Right kidney (tissue), 1 donor: Measurements from ENCODE around the gene CFAP107.
"Not testable (repeated sequence)": the region's sequence is repeated elsewhere in the genome, so short reads cannot be mapped to it uniquely, and the experiment has no call there.

ENCODE experiments used
- DNase-seq: peaks from one replicate; pipeline ENCODE4 v3.0.0-alpha.2; 2016

Gene CFAP107

GRCh38 chr1:12778907-12779306, 32.9 kb downstream of the CFAP107 start:
- no peak for DNase-seq

GRCh38 chr1:12781488-12781887, 35.5 kb downstream of the CFAP107 start:
- DNase-seq, result not testable (repeated sequence)

DNA sequence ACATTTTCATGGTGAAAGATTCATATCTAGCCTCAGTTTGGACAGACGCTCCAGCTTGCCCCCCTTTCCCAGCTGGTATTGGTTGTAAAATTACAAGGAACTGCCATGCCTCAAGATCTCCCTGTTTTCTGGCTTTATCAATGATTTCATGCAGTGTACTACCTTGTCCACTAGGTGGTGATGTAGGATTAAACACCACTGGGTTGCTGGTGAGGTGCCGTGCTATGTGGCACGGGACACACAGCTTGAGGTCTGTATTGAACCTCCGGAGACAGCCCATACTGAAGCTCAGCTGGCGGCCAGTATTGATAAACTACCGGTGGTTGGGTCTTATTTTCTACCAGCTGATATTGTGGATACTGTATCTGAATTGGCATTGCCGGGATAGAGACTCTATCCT, 37.8 kb downstream of the CFAP107 start:
- DNase-seq, result not testable (repeated sequence)

- DNase-seq, result not testable (repeated sequence)
Observed at GRCh38 chr1:12784729-12785128, 38.7 kb downstream of the CFAP107 start.

GRCh38 chr1:12791097-12791496, 45.1 kb downstream of the CFAP107 start, which contains the start of gene PRAMEF1:
TSS of gene PRAMEF1 (plus strand) at chr1:12791397. CDS start at chr1:12793228, 1,831 bp downstream.
- DNase-seq, result not testable (repeated sequence)

GRCh38 chr1:12798911-12799310, 52.9 kb downstream of the CFAP107 start:
- DNase-seq, result no peak

GRCh38 chr1:12799730-12800129, 53.7 kb downstream of the CFAP107 start:
- no peak for DNase-seq

DNA sequence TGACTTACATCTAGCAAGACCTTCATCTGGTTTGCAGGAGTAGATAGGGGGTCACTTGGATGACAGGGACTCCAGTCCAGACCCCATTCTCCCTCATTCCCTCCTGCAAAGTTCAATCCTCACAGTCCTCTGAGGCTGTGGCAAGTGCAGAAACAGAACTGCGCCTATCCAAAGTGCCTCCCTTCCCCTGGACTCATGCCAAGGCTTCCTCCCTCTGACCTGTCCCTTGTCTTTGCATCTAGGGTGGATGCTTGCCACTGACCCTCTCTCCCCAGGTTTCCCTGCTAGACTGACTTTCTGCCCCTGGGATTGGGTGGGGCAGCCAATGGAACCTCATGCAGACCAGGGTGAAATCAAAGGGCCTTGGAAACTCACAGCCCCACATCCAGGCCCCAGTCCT, 63.9 kb downstream of the CFAP107 start:
- no peak for DNase-seq

DNA sequence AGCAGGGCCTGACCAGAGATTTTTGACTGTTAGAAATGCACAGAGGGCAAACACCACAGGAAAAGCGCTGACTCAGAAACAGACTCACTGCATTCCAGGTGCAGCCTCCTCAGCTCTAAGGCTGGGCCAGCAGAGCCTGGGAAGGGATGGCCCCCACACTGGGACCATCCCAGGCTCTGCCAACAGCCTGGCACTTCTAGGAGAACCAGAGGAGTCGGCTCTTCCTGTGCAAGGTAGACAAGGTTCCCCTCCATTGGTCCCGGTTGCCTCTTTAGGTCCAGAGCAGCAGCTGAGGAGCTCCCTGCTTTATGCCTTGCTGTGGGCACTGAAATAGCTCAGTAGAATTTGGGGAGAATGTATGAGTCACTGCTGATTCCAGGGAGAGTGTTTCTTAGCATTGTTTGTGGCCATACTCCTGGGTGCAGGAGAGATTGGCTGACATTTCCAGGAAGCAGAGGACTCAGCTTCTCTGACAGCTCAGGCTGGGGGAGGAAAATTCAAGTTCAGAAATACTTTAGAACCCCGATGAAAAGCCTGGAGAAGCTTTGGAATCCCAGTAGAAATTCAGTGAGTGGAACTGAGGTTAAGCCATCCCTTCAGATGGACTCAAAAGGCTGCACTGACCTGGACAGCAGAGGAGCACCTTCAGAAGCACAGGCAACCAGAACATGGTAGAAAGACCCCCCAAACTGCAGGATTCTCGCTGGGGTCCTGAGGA, 64.8 kb downstream of the CFAP107 start:
- no peak for DNase-seq

DNA sequence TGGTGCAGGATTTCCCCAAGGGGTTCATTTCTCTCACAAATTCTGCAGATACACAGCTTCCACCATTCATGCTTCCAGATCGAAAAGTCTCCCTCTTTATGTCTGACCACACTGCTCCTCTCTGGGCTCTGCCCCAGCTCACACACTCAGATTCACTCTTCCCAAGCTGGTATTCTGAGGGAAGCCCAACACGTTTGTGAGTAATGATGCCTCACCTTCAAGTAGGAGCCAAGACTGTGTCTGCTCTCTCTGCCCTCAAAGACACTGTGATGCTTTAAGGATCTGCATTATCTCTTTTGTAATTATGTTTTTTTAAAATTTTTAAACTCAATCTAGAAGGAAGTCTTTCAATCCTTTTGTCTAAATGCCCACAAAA, 65.4 kb downstream of the CFAP107 start:
- DNase-seq, result no peak
